Central memory CD4-positive, alpha-beta T cell (primary cell): ENCODE measurements around the gene HECTD2.
"Not testable (repeated sequence)": the region's sequence is repeated elsewhere in the genome, so short reads cannot be mapped to it uniquely, and the experiment has no call there.

Source experiments
- DNase-seq: peaks from one replicate; pipeline ENCODE4 v3.0.0; 2022

HECTD2 gene

DNA sequence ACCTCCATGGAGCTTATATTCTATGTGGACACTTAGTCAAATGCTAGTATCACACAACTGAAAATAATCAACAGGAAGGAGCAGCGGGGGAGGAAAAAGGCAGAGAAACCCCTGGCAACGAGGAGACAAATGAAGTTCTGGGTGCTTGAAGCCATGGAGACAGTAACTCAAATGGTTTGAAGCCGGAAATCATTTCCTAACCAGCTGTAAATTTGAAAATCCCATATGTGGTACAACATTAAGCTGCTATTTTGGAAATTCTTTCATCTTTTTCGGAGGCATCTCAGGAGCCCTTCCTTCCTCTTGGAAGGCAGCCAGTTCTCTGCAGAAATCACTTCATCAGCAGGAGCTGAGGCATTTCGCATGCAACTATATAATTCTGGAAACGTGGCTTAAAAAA is 131.3 kb downstream of the HECTD2 start:
- DNase-seq, result no peak

DNA sequence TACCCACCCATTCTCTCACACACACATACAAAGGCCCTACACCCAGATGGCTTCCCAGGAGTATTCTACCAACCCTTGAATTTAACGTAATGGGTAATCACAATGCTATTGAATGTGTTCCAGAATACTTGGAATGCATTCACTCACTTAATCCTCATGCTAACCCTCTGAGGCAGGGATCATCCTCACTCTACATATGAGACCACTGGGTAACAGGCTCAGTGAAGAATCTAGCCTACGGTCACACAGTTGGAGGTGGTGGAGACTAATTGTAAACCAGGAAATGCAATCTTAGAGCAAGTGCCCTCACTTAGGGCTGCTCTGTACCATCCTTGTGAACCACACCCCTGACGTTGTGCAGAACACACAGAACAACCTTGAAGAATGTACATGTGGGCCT is 135.2 kb downstream of the HECTD2 start:
- DNase-seq, result no peak

DNA sequence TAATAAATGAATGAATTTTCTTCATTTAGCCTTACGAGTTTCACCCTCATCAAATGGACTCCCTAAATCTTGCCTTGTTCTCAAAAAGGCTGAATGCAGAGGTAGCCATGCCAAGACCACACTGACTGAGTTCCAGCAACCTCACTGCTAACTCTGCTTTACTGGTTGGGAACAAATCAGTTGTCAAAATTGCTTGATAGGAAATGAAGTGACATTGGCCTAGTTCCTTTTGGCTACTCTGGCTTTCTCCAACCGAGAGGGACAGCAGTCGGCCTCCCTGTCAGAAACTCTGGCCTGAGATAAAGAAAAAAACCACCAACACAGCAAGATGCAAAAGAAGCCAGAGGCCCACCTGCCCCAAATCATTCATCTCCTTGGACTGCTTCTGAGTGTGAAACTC is 135.7 kb downstream of the HECTD2 start:
- no peak for DNase-seq

DNA sequence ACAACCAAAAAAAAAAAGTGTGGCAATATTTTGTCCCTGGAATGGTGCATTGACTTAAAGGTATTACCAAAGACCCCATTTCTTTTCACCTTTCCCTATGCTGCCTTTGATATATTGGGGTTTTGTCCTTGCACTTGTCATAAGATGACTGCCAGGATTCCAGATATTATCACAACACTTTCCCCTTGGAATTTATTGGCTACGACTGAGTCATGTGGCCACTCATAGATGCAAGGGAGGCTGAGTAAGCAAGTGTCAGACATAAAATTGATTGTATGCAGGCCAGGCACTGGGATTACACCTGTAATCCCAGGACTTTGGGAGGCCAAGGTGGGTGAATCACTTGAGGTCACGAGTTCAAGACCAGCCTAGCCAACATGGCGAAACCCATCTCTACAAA is 139.1 kb downstream of the HECTD2 start:
- no peak for DNase-seq

DNA sequence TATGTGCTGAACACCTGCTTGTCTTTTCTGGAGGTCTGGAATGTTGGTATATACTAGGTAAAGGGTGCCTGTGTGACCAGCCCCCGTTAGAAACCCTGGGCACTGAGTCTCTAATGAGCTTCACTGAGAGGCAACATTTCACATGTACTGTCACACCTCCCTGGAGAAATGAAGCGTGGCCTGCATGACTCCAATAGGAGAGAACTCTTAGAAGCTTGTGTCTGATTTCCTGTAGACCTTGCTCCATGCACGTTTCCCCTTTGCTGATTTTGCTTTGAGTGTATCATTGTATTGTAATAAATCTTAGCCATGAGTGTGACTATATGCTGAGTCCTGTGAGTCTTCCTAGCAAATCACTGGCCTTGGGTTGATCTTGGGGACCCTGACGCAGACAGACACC is 139.9 kb downstream of the HECTD2 start:
- no peak for DNase-seq

DNA sequence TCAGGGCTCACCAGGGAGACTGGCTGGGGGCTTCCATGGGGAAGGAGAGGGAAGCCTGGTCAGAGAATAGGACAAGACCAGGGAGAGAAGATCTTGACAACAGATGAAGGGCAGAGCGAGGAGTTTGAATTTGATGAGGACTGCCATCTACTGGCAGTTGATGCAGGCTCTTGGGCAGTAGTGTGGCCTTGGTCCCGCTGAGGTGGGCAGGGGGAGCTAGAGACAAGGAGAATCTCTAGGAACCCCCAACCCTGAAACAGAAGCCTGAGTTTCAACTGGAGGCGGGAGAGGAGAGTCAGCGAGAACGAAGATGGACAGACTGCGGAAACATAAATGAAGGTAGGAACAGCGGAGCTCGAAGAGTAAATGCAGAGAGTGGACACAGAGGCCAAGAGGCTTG is 141.7 kb downstream of the HECTD2 start:
- no peak for DNase-seq

DNA sequence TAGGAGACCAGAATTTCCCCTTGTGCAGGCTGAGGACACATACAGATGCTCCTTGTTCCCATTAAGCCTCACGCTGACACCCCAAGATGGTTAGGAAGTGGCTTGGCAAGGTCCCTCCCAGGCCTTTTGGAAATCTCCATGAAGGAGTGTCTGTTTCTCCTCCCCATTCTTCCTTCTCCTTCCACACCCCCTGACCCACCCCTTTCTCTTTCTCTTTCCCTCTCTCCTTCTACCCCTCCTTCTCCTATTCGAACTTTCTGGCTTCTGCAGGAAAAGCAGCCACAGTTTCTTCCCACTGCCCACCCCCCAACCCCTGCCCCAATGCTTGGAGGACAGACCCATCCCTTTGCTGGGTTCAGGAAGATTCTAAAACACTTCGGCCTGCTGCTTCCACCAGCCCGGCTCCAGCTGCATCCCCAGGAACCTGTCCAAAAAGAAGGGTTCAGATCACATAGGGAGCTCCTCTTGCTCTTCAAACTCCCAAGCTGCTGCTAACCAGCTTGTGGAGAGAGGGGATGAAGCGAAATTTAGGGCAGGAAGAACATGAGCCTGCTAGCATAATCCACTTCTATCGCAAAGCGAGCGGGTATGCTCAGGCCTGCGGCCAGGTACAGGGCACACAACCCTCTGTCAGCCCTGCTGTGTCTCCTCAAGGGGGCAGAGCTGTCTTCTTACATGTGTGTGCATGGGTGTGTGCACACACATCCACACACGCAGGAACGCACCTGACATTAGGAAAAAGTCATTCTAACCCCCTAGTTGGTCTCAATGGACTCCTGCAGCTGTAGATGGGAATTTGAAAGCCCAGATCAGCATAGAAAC is 142.3 kb downstream of the HECTD2 start:
- DNase-seq, result no peak

DNA sequence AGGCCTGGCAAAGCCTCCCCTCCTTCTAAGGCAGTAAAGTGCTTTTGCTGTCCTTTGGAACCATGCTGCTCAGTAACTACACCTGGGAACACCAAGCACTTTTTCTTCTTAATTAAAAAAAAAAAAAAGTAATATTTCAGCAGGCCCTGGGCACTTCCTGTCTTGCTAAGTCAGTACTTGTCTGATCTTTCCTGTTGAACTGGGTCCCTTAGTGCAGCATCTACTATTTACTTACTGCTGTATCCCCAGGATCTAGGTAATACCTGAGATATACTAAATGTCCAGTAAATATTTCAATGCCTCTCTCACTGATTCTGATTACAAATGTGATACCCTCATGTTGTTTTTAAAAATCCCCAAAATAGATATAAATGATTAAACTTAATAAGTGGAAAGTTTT is 145.3 kb downstream of the HECTD2 start:
- no peak for DNase-seq

DNA sequence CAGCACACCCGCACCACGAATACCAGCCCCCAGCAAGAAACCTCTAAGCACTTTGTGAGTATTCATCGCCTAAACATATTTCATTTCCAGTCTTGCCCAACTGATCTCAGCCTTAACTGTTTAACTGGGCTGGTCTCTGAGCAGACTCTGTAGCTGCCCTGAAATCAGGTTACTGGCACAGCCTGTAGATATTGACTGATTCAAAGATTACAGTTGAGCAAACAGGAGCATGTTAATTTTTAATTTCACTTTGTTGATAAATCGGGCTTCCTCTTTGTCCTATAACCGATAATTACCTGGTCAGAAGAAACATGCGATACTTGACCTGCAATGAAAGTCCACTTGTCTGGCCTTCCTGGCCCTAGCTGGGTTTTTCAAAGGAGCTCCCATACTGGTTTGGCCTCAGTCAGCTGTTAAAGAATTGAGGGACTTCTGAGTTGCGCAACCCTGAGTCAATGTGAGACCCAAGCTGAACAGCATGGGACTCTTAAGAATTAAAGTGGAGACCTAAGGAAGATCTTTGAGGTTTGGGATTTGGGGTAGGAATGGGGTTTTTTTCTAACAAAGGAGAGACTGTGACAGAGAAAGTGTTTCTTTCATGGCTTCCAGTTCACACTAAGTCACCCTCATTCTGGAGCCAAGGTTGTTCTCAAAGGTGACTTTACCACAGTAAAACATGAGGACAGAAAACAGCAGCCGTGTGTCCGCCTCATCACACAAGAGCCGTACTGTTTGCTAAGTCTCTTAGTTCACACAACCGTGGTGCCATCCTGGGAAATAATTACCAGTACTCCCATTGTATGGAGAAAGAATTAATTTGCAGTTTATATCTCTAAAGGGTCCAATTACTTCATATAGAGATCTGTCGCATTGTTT is 146.8 kb downstream of the HECTD2 start:
- DNase-seq, result no peak

DNA sequence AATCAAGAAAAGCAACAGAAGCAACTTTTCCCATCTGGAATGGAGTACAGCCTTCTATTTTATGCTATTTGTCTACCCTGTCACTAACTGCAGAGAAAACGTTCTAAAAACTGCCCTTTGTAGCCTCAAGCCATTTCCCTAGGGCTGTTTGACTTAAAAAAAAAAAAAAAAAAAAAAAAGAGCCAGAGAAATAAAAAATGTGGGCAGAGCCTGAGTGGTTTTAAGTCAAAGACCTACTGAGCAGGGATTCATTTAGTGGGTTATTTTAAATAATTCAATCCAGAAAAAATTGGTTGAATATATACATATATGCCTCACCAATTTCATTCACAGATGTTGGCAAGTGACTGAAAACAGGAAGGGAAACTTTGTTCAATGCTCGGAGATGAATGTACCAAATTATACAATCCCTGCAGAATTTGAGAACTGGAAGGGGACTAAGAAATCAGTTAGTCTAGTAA is 147.5 kb downstream of the HECTD2 start:
- DNase-seq, result no peak

DNA sequence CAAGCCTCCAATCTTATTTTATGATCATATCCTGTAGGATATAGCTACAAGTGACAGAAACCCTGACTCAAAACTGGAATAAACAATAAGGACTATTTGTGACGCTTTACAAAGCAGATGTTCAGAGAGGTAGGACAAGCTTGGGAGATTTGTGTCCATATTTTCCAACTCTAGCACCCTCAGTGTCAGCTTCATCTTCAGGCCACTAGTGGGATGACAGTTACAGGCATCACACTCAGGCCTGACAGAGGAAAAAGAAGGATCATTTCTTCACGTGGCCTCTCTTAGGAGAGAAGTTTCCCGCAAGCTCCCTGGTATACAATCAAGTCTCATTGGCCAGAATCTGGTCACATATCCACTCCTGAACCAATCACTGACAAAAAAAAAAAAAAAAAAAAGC is 148.3 kb downstream of the HECTD2 start:
- no peak for DNase-seq

DNA sequence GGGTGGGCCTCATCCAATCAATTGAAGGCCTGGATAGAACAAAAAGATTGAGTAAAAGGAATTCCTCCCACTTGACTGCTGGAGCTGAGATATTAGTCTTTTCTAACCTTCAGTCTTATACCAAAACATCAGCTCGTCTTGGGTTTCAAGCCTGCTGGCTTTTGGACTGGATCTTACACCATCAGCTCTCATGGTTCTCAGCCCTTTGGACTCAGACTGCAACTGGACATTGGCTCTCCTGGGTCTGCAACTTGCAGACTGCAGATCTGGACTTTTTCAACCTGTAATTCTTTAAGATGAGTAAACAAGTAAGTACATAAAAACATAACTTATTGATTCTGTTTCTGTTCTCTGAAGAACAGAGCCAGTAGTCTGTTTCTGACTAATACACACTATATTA is 149.0 kb downstream of the HECTD2 start:
- no peak for DNase-seq

DNA sequence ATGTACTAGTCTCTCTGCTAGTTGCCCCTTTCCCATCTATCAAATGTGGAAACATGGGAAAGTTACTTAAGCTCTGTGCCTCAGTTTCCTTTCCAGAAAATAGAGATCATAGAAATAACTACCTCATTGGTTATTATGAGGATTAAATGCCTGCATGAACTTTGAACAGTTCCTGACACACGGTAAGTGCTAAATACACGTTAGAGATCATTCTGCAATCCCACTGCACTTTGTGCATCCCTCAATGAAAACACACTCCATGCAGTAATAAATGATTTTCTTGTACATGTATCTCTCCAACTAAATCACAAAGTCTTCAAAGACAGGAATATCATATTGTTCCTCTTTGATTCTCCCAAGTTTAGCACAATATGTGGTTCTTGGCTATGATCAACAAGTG is 149.6 kb downstream of the HECTD2 start:
- DNase-seq, result no peak

DNA sequence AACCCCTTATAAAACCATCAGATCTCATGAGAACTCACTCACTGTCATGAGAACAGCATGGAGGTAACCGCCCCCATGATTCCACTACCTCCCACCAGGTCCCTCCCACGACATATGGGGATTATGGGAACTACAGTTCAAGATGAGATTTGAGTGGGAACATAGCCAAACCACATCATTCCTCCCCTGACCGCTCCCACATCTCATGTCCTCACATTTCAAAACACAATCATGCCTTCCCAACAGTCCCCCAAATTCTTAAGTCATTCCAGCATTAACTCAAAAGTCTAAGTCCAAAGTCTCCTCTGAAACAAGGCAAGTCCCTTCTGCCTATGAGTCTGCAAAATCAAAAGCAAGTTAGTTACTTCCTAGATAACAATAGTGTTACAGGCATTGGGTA is 150.7 kb downstream of the HECTD2 start:
- DNase-seq, result not testable (repeated sequence)

DNA sequence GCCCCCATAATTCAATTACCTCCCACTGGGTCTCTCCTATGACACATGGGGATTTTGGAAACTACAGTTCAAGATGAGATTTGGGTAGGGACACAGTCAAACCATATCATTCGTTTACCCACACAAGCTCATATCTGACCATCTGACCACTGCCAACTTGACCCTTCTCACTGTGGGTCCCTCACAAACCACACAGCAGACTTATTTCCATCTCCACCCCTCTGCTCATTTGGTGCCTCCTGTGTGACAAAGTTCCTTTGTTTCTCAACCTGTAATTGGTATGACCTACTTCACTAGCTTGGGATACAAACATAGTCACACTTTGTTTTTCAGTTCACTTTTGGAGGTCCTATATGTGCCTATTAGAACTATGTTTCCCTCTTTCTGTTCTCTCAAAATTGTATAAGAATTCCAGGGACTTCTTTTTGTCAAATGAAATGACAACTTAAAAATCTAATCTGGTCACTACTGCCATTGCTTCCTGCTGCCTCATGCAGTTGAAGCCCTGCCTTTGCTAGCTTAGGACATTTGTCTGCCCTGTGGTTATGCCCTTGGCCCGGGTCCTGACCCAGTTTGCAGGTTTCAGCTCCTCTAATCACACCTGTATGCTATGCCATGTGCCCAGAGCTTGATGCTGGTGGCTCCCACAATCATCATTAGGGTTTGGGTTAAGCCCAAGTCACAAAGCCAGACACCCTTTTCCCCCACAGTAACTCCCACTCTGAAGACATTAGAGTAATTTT is 152.9 kb downstream of the HECTD2 start:
- DNase-seq, result no peak

DNA sequence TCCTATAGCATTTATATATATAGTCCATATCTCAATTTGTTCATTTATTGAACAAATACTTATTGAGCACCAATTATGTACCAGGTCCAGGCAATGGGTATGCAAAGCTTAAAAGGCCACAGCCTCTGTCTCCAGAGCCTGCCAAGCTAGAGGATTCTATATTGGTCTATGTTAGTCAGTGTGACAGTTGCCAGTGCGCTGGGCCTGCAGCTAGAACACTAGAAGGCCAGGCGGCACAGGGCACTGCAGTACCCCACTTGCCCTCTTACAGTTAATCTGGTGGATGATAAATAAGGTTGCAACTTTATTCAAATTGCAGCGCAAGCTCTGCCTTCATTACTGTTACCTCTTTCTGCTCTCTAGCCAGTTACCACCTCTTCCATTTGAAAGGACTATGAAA is 153.9 kb downstream of the HECTD2 start:
- no peak for DNase-seq
